Non-pigmented ciliary epithelial cell (primary cell): ENCODE data around the gene RAB26.
"Not testable (repeated sequence)": the region's sequence is repeated elsewhere in the genome, so short reads cannot be mapped to it uniquely, and the experiment has no call there.

Experiments used
- DNase-seq: peaks from one replicate; pipeline ENCODE4 v3.0.0-alpha.2; 2010; ENCODE audit warnings: low read depth

The RAB26 gene, protein sequence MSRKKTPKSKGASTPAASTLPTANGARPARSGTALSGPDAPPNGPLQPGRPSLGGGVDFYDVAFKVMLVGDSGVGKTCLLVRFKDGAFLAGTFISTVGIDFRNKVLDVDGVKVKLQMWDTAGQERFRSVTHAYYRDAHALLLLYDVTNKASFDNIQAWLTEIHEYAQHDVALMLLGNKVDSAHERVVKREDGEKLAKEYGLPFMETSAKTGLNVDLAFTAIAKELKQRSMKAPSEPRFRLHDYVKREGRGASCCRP

DNA sequence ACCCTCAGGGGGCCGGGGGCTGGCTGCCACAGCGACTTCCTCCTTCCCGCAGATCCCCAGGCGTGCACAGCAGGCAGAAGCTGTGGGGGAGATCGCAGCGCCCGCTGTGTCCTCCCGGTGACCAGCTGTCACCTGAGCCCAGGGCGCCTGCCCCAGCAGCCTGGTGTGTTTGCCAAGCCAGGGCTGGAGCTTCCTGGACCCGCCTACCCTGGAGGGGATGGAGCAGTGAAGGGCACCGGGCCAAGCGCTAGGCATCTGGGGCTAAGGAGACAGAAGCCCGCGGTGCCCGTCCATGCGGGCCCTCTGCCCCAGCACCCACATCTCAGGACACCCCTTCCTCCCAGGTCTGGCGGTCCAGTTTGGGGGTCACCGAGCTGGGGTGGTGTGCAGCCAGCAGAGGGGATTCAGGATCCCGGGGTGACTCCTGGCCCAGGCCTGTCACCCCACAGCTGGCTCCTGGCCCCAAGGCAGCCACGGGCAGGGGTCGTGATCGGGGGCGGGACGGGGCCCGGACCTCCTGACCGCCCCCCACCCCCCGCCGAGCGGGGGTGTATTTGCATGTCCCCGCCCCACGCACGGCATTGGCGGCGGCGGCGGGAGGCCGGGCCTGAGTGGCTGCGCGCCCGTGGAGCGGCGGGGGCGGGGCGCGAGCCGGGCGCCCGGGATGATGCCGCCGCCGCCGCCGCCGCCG lies at the start of gene RAB26:
Gene RAB26 (plus strand): TSS at position 645 of the 691 bp plus-strand sequence. CDS start 159 bp downstream, outside the sequence.
- no peak for DNase-seq

DNA sequence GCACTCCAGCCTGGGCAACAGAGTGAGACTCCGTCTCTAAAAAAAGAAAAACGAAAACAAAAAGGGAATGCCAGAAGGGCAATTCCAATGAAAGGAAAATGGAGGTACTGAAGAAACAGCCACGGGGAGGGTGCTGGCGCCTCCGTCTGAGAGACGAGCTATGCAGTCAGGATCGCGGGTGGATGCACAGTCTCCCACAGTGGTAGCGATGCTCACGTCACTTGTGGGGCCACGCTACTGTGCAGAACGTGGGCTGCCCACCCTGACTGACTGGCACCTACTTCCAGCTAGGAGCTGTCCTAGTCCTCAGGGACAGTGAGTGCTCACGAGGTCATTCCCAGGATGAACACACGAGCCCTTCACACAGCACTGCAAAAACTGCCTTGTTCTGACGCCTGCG lies 46.8 kb upstream of the RAB26 start:
- DNase-seq, result not testable (repeated sequence)

DNA sequence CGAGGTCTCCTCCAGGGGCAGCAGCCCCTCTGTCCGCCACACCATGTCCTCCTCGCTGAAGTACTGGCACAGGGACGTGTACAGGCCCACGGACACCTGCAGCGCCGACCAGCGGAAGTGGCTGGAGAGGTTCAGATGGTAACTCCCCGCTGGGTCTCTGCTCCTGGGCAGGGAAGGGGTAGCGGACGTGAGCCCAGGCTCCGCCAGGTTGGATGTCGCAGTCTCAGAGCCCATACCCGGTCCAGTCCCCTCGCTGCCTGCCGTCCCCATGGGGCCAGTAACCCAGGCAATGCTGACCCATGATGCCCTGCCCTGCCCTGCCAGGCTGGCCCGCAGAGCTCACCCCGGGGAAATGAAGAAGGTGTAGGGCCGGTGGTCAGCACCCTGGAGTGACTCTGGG lies 46.0 kb upstream of the RAB26 start:
- DNase-seq, result no peak

- not testable (repeated sequence) for DNase-seq
Measured at GRCh38 chr16:2104464-2104863, 44.0 kb upstream of the RAB26 start.

- not testable (repeated sequence) for DNase-seq
Measured at GRCh38 chr16:2105291-2105690, 43.1 kb upstream of the RAB26 start.

GRCh38 chr16:2105769-2106168 lies 42.7 kb upstream of the RAB26 start:
- not testable (repeated sequence) for DNase-seq

GRCh38 chr16:2106211-2106610 lies 42.2 kb upstream of the RAB26 start:
- DNase-seq, result not testable (repeated sequence)

DNA sequence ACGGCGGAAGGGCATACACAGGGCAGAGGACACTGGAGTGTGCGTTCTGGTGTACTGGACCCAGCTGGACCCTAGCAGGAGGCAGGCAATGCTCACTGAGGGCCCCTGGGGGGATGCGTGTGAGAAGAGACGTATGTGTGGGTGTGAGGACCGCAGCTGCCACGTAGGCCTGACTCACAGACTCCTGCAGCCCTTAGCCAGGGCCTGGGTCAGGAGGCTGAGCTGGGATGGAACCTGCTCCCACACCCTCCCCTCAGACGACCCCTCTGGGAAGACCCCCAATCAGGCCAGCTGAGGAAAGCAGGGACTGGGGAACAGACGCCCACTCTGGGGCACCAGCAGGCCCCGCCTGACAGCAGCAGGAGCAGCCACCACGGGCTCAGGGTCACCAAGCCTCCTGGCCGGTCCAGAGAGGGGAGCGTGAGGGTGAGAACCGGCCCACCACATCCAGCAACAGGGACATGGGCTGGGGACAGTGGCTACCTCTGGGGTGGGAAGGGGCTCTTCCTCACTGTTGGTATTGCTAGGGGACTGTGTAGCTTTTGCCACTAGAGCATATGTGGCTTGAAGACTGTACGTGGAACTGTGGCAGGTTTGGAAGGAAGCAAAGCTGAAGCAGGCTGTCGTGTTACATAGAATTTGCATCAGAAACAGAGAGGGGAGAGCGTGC lies 41.2 kb upstream of the RAB26 start:
- DNase-seq, result peak; percentile 26

DNA sequence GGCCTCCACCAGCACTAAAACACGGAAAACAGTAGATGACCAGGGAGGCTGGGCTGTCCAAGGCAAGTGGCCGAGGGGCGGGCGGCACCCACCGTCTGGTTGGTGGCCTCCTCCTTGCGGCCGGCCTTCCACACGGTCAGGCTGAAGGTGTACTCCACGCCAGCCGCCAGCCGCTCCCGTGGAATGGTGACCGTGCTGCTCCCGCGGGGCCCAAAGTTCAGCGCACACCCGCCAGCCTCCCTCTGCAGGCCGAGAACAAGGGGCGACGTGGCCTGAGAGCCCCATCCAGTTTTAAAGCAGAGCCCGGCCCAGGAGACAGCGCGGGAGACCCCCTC lies 40.7 kb upstream of the RAB26 start:
- not testable (repeated sequence) for DNase-seq

DNA sequence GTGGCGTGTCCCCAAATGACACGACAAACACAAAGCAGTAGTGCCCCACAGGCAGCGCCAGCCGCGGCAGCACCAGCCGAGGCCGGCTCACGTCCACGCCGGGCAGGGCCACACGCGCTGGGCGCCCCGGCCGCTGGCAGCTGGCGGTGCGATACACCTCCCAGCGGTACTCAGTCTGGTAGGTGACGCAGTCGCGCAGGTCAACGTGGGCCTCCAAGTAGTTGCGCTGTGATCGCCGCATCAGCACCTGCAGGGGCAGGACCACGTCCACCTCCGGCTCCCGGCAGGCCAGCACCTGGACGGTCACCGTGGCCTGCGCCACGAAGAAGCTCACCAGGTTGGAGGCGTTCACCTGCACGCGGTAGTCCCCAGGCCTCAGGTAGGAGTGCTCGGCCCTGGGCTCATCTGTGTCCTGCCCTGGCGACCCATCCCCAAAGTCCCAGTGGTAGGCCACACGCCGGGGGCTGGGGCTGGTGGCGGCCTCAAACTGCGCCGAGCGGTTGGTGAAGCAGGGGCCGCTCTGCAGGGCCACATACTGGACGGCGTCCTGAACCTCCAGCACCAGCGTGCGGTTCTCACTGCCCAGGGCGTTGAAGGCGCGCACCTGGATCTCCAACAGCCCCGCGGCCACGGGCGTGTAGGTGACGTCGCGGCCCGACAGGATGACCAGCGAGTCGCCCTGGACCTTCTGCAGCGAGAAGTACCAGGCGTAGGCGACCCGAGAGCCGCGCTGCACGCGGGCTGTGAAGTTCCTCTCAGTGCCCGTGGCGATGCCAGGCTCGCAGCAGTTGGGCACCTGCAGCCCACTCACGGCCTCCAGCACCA lies 39.8 kb upstream of the RAB26 start:
- DNase-seq, result not testable (repeated sequence)

DNA sequence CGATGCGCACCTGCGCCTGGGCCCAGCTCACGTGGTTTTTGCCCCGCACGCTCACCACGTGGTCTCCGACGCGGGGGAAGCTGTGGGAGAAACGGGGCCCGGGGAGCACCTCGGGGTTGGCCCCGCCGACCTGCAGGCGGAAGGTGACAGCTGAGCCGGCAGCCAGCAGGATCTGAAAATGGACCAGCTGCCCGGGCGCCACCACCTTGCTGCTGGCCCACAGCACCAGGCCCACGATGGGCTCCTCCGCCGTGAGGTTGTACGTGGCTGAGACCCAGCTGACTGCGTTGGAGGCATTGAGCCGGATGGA lies 39.2 kb upstream of the RAB26 start:
- DNase-seq, result not testable (repeated sequence)

- DNase-seq, result not testable (repeated sequence)
Measured at GRCh38 chr16:2109872-2110271, 38.6 kb upstream of the RAB26 start.

DNA sequence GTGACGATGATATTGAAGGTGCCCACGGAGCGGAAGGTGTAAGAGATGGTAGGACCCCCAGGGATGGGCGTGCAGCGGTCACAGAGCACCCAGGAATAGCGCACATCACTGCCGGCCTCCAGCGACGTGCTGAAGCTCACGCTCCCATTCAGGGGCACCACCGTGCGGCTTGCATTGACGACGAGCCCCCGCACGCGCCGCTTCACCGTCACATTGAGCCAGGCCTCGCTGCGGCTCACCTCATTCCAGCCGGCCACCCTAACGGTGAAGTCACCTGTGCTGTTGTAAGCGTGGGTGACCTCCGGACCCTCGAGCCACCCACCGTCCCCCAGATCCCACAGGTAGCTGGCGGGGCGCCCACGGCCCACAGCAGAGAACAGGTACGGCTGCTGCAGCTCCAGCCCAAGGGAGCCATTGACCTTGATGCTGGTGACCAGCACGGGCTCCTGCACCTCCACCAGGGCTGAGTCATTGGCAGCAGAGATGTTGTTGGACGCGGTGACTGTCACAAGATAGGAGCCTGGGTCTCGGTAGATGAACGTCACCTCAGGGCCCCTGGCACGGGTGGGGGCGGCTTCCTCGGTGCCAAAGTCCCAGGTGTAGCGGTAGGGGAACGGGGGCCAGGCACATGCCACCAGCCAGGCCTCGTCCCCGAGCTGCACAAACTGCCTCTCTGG lies 38.0 kb upstream of the RAB26 start:
- not testable (repeated sequence) for DNase-seq

DNA sequence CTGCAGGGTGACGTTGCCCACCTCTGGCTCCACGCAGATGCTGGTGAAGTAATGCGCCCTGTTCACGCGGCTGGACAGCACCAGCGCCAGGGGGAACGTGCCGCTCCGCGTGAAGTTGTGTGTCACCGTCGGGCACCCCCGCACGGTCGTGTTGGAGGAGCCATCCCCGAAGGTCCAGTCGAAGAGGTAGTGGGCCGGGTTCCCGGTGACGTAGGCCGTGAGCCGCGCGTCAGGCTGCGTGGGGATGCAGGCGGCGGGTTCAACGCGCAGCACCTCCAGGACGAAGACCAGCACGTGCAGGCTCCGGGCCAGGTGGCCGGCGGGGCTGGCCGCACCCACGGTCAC lies 37.4 kb upstream of the RAB26 start:
- not testable (repeated sequence) for DNase-seq

GRCh38 chr16:2111412-2112335 lies 36.8 kb upstream of the RAB26 start:
- not testable (repeated sequence) for DNase-seq

DNA sequence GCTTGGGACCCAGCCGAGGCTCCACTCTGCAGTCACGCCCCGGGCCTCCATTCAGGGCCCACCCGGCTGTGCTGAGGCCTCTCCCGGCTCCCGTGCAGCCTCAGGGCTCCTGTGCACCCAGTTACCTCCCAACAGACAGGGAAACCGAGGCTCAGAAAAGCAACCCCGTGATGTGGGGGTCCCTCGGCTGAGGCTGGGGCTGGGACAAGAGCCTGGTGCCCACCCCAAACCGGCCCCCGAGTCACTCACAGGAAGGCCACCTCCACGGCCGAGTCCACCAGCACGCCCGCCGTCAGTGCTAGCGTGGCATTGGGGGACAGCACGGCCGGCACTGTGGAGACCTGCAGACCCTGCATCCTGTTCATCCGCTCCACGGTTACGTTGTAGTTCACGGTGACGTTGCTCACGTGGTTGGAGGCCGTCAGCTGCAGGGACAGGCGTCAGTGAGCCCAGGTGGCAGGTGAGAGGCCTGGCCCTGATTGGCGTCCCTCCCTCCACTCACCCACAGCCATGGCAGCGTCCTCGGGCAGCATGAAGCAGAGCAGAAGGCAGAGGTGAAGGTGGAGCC lies 35.8 kb upstream of the RAB26 start:
- DNase-seq, result not testable (repeated sequence)

GRCh38 chr16:2114225-2114624 lies 34.2 kb upstream of the RAB26 start:
- not testable (repeated sequence) for DNase-seq

GRCh38 chr16:2114885-2115590 lies 33.4 kb upstream of the RAB26 start:
- DNase-seq, result not testable (repeated sequence)

GRCh38 chr16:2115591-2115973 lies 32.8 kb upstream of the RAB26 start:
- DNase-seq, result no peak

- not testable (repeated sequence) for DNase-seq
Measured at GRCh38 chr16:2116428-2116827, 32.0 kb upstream of the RAB26 start.
